ENCODE results near the gene HIRA. TPM values are rescaled to one million over a fixed set of nuclear protein-coding genes. Genes with fewer than 3 reads are reported as not detected.

The HIRA gene
- total and polyA plus RNA-seq, 9 of the 15 experiments (the other 6 are each of a cell fraction or from before 2014, with no cell fraction given): 0.96 to 132 (median 58.4) TPM

DNA sequence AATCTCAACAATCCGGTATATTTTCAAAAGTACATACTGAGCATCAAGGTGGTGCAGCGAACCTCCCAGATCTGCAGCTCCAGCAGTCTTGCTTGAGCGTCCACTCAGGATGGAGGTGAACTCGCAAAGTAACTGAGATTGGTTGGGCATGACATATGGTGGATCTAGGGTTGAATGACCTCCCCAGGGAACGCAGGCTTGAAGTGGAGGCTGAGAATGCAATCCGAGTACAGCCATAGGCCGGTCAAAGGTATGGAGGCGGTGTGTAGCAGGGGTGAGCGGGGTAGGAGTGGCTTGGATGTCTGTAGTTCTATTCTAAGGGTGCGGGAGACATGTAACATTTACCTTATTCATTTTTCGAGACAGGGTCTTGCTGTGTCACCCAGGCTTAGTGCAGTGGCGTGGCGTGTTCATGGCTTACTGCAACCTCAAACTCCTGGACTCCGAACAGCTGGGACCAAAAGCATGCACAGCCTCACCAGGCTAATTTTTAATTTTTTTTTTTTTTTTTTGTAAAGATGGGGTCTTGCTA, 16.6 kb upstream of the HIRA start (continued):
- TF ChIP-seq ZNF609 (CRISPR knock-in tag; IDR thresholded peaks at IDR 0.05; ENCODE audit: borderline replicate concordance) (no peak), SRF (CRISPR knock-in tag; IDR thresholded peaks at IDR 0.05) (no peak), KAT8 (IDR thresholded peaks at IDR 0.05; ENCODE audit: low read depth) (no peak), RHOXF2B (CRISPR knock-in tag; conservative IDR thresholded peaks at IDR 0.05) (no peak), SAP30 (IDR thresholded peaks at IDR 0.05; ENCODE audit: borderline replicate concordance, insufficient read depth, low read depth, low read length, poor library complexity, severe bottlenecking) (peak; percentile 58), RAD51 (IDR thresholded peaks at IDR 0.05; ENCODE audit: borderline replicate concordance, low read depth) (no peak), YBX1 (IDR thresholded peaks at IDR 0.05) (no peak), SNIP1 (IDR thresholded peaks at IDR 0.05; ENCODE audit: low read depth) (no peak), SRSF7 (optimal IDR thresholded peaks at IDR 0.05; ENCODE audit: low read depth, low read length) (no peak), RBM22 (IDR thresholded peaks at IDR 0.05; ENCODE audit: low read depth, low read length, poor library complexity, severe bottlenecking) (no peak), POLR2A (conservative IDR thresholded peaks at IDR 0.05) (no peak), IRF9 (tag; IDR thresholded peaks at IDR 0.05) (no peak), CEBPG (CRISPR knock-in tag; IDR thresholded peaks at IDR 0.05) (no peak), CEBPG (tag; conservative IDR thresholded peaks at IDR 0.05 in 1 of 2, IDR thresholded peaks at IDR 0.05 in 1 of 2) (no peak)
- TF ChIP-seq, protein P1, sequence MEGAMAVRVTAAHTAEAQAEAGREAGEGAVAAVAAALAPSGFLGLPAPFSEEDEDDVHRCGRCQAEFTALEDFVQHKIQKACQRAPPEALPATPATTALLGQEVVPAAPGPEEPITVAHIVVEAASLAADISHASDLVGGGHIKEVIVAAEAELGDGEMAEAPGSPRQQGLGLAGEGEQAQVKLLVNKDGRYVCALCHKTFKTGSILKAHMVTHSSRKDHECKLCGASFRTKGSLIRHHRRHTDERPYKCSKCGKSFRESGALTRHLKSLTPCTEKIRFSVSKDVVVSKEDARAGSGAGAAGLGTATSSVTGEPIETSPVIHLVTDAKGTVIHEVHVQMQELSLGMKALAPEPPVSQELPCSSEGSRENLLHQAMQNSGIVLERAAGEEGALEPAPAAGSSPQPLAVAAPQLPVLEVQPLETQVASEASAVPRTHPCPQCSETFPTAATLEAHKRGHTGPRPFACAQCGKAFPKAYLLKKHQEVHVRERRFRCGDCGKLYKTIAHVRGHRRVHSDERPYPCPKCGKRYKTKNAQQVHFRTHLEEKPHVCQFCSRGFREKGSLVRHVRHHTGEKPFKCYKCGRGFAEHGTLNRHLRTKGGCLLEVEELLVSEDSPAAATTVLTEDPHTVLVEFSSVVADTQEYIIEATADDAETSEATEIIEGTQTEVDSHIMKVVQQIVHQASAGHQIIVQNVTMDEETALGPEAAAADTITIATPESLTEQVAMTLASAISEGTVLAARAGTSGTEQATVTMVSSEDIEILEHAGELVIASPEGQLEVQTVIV (CRISPR knock-in tag; IDR thresholded peaks at IDR 0.05; ENCODE audit: borderline replicate concordance): no peak
- TF ChIP-seq, protein P2, sequence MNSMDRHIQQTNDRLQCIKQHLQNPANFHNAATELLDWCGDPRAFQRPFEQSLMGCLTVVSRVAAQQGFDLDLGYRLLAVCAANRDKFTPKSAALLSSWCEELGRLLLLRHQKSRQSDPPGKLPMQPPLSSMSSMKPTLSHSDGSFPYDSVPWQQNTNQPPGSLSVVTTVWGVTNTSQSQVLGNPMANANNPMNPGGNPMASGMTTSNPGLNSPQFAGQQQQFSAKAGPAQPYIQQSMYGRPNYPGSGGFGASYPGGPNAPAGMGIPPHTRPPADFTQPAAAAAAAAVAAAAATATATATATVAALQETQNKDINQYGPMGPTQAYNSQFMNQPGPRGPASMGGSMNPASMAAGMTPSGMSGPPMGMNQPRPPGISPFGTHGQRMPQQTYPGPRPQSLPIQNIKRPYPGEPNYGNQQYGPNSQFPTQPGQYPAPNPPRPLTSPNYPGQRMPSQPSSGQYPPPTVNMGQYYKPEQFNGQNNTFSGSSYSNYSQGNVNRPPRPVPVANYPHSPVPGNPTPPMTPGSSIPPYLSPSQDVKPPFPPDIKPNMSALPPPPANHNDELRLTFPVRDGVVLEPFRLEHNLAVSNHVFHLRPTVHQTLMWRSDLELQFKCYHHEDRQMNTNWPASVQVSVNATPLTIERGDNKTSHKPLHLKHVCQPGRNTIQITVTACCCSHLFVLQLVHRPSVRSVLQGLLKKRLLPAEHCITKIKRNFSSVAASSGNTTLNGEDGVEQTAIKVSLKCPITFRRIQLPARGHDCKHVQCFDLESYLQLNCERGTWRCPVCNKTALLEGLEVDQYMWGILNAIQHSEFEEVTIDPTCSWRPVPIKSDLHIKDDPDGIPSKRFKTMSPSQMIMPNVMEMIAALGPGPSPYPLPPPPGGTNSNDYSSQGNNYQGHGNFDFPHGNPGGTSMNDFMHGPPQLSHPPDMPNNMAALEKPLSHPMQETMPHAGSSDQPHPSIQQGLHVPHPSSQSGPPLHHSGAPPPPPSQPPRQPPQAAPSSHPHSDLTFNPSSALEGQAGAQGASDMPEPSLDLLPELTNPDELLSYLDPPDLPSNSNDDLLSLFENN (IDR thresholded peaks at IDR 0.05; ENCODE audit: low read depth in 2 of 2, low read length in 2 of 2): no peak; a peak in 1 of 4 replicates
